GM12878 (cell line): Measurements from ENCODE around the gene PIP5KL1.

Source experiments
- ASH2L ChIP-seq: fragments of 300-600, 200-600 bp; sonication (generic); IDR thresholded peaks from 2 replicates; pipeline ENCODE4 v1.6.1; 2017; ENCODE audit warnings: low read depth, mild to moderate bottlenecking, borderline replicate concordance
- CEBPB ChIP-seq, 2 experiments: fragments of 150-350 bp in 1 of 2; IDR thresholded peaks; 2 replicates each; pipeline ENCODE4 v1.6.1; 2012 to 2014; ENCODE audit warnings: low read depth in 2 of 2, low read length in 2 of 2, borderline replicate concordance in 1 of 2, inconsistent platforms in 1 of 2
- CTCF ChIP-seq, 3 experiments: IDR thresholded peaks in 2 of 3; conservative IDR thresholded peaks in 1 of 3; 2 replicates each; pipeline ENCODE4 v1.5.1; 2011; ENCODE audit warnings: low read depth in 3 of 3, low read length in 3 of 3, mild to moderate bottlenecking in 3 of 3, control low read depth in 2 of 3, moderate library complexity in 2 of 3, inconsistent platforms in 1 of 3, mixed read lengths in 1 of 3; ENCODE audit not compliant: control insufficient read depth in 2 of 3, insufficient read depth in 1 of 3; ENCODE audit errors: extremely low read depth in 1 of 3
- ESRRA ChIP-seq: IDR thresholded peaks from 2 replicates; pipeline ENCODE4 v1.6.1; 2012; ENCODE audit warnings: mild to moderate bottlenecking, low read length, improper control_type of control experiment
- POLR2A ChIP-seq: IDR thresholded peaks from 2 replicates; pipeline ENCODE4 v1.6.1; 2011; ENCODE audit warnings: low read depth, mild to moderate bottlenecking, low read length
- STAT3 ChIP-seq: IDR thresholded peaks from 2 replicates; pipeline ENCODE4 v1.6.1; 2011; ENCODE audit warnings: low read depth, low read length, improper control_type of control experiment
- ZBTB40 ChIP-seq: fragments of 450-650 bp; IDR thresholded peaks from 2 replicates; pipeline ENCODE4 v1.6.1; 2016; ENCODE audit warnings: mild to moderate bottlenecking, moderate library complexity, borderline replicate concordance

GRCh38 chr9:127923771-127924170 lies 6.8 kb downstream of the PIP5KL1 start:
- TF ChIP-seq ZBTB40 (no peak), CEBPB (IDR thresholded peaks at IDR 0.05; ENCODE audit: borderline replicate concordance in 1 of 2, low read depth in 2 of 2, low read length in 2 of 2) (no peak), CTCF (IDR thresholded peaks at IDR 0.05 in 2 of 3, conservative IDR thresholded peaks at IDR 0.05 in 1 of 3; ENCODE audit: control insufficient read depth in 2 of 3, extremely low read depth in 1 of 3, insufficient read depth in 1 of 3, low read depth in 3 of 3, low read length in 3 of 3) (no peak), ESRRA (no peak), ASH2L (no peak), POLR2A (no peak), STAT3 (no peak)
